Astrocyte of the spinal cord (primary cell): Measurements from ENCODE around the gene WDR46.

Experiments used
- DNase-seq: peaks from one replicate; pipeline ENCODE4 v3.0.0; 2011; ENCODE audit warnings: low read depth, low spot score
- H3K4me3 ChIP-seq: 2 replicates; pipeline ENCODE4 v1.5.1; 2011; ENCODE audit warnings: low read depth, mild to moderate bottlenecking, low read length, moderate library complexity
- CTCF ChIP-seq: IDR thresholded peaks from 2 replicates; pipeline ENCODE4 v1.5.1; 2012; ENCODE audit warnings: low read depth, mild to moderate bottlenecking, low read length, inconsistent platforms
- in situ Hi-C: cut with HindIII; loops from 2 replicates; pipeline ENCODE4 v1.10.0; 2017; ENCODE audit warnings: low sequenced_read_pairs

Gene WDR46

DNA sequence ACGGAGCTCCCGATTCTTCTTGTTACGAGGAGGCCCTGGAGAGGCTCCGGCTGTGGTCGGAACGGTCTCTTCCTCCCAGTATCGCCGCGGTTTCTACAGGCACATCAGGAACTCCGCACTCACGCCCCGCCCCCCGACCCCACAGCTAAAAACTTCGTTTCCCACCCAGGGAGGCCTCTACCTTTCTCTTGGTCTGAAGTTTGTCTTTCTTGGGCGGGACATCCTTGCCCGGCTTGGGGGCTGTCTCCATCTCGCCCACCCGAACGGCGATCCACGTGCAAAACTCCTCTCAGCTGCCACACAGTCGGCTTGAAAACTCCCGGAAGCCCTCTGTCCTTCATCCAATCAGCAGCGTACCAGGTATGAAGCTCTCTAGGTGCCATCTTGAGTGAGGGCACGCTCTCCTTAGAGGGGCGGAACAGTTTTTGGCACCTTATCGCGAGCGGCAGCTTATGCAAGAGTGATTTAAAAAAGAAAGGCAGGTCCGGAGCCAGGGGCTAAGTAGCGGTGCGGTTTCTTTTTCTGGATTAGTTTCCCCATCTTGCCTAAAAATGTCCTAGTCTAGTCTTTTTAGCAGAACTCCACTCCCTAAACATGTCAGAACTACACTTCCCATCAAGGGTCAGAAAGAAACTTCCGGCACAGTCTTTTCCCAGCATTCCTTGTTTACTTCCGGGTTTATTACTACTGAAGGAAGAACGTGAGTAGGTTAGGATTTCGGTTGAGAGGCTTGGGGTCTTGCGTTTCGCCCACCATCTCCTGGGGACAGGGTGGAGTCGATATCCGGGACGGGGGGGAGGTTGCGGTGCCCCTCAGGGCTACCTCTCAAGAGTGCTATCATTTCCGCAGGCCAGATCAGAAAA, at the start of gene WDR46, which contains the start of gene PFDN6:
TSS of gene WDR46 (minus strand) at position 319 of the 863 bp plus-strand sequence. CDS start at position 250, 69 bp downstream.
TSS of gene PFDN6 (plus strand) at position 681 of the 863 bp plus-strand sequence. CDS start 256 bp downstream, outside the sequence.
- peak within 1 kb of the TSS; percentile 95 for H3K4me3 ChIP-seq
- peak; percentile 95 for DNase-seq
- in situ Hi-C loops = no loop called here
- TF ChIP-seq CTCF = no peak

- no peak for TF ChIP-seq CTCF
- in situ Hi-C loops = no loop called here
- DNase-seq = no peak
- H3K4me3 ChIP-seq = no peak overlapping the region
Measured at GRCh38 chr6:33336495-33336894, 47.5 kb upstream of the WDR46 start.

GRCh38 chr6:33335916-33336315, 46.9 kb upstream of the WDR46 start:
- in situ Hi-C loops = no loop called here
- no peak for TF ChIP-seq CTCF
- DNase-seq = no peak
- H3K4me3 ChIP-seq = no peak overlapping the region

DNA sequence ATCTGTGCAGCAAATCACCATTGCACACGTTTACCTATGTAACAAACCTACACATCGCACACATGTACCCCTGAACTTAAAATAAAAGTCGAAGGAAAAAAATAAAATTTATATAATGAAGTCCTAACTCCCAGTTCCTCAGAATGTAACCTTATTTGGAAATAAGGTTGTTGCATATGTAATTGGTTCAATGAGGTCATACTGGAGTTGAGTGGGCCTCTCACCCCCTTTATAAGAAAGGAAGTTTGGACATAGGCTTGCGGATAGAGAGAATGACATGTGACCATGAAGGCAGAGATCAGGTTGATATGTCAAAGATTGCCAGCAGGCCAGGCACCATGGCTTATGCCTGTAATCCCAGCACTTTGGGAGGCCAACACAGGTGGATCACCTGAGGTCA, 44.6 kb upstream of the WDR46 start:
- H3K4me3 ChIP-seq = no peak overlapping the region
- DNase-seq = no peak
- TF ChIP-seq CTCF = no peak
- in situ Hi-C loops = no loop called here

DNA sequence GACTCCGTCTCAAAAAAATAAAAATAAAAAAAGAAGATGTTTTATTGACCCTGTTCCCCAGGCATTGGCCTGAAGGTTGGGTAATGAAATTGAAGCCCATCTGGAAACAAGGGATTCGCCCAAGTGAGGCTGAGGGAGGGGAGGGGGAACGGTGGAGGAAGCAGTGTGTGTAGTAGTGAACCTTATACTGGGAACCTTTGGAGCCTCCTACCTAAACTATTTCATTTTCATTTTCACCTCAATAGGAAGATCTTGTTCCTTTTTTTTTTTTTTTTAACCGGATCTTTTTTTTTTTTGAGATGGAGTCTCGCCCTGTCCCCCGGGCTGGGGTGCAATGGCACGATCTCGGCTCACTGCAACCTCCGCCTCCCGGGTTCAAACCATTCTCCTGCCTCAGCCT, 41.7 kb upstream of the WDR46 start:
- in situ Hi-C loops = no loop called here
- no peak overlapping the region for H3K4me3 ChIP-seq
- no peak for TF ChIP-seq CTCF
- no peak for DNase-seq

GRCh38 chr6:33329058-33329457, 40.0 kb upstream of the WDR46 start:
- in situ Hi-C loops = no loop called here
- no peak for TF ChIP-seq CTCF
- H3K4me3 ChIP-seq = no peak overlapping the region
- no peak for DNase-seq
